HG02973 (cell line): ENCODE measurements around the gene MYCBP.
A peak's percentile ranks its signal among the peaks of the same experiment; 100 is the strongest.
"Not testable (repeated sequence)": the region's sequence is repeated elsewhere in the genome, so short reads cannot be mapped to it uniquely, and the experiment has no call there.

Source experiments
- ATAC-seq: cut with Tn5 transposase; IDR thresholded peaks from one replicate; pipeline ENCODE4 v1.9.1; 2021; ENCODE audit warnings: moderate library complexity; ENCODE audit not compliant: unreplicated experiment

MYCBP gene

GRCh38 chr1:38870996-38871395, 2.2 kb downstream of the MYCBP start:
- no peak for ATAC-seq

- no peak for ATAC-seq
These were observed 5.9 kb downstream of the MYCBP start for GRCh38 chr1:38867208-38867607.

GRCh38 chr1:38865112-38865715, 7.9 kb downstream of the MYCBP start:
- no peak for ATAC-seq

- no peak for ATAC-seq
These were observed 12.7 kb downstream of the MYCBP start for GRCh38 chr1:38860454-38860795.

- peak; percentile 90 for ATAC-seq
These were observed 13.3 kb downstream of the MYCBP start, which contains the start of gene RRAGC for GRCh38 chr1:38859561-38860453. Gene RRAGC (minus strand): TSS chr1:38859772. CDS start chr1:38859646, 126 bp downstream.

GRCh38 chr1:38858833-38859560, 14.2 kb downstream of the MYCBP start:
- ATAC-seq = peak; percentile 32

GRCh38 chr1:38852780-38853179, 20.4 kb downstream of the MYCBP start:
- no peak for ATAC-seq

GRCh38 chr1:38848071-38848470, 25.1 kb downstream of the MYCBP start:
- ATAC-seq = no peak

- no peak for ATAC-seq
These were observed 26.9 kb downstream of the MYCBP start for GRCh38 chr1:38846210-38846609.

GRCh38 chr1:38845088-38845487, 28.1 kb downstream of the MYCBP start:
- not testable (repeated sequence) for ATAC-seq

GRCh38 chr1:38840281-38840680, 32.9 kb downstream of the MYCBP start:
- no peak for ATAC-seq

GRCh38 chr1:38839363-38839762, 33.8 kb downstream of the MYCBP start:
- ATAC-seq = no peak

GRCh38 chr1:38836316-38836715, 36.8 kb downstream of the MYCBP start:
- not testable (repeated sequence) for ATAC-seq

- ATAC-seq = no peak
These were observed 38.0 kb downstream of the MYCBP start for GRCh38 chr1:38834937-38835827.

GRCh38 chr1:38834221-38834782, 38.8 kb downstream of the MYCBP start:
- no peak for ATAC-seq

- ATAC-seq = no peak
These were observed 40.0 kb downstream of the MYCBP start for GRCh38 chr1:38833146-38833545.

- no peak for ATAC-seq
These were observed 40.8 kb downstream of the MYCBP start for GRCh38 chr1:38832370-38832734.

- no peak for ATAC-seq
These were observed 41.3 kb downstream of the MYCBP start for GRCh38 chr1:38831731-38832369.

- no peak for ATAC-seq
These were observed 43.8 kb downstream of the MYCBP start for GRCh38 chr1:38829368-38829767.

- ATAC-seq = no peak
These were observed 45.8 kb downstream of the MYCBP start for GRCh38 chr1:38827318-38827717.
